Hepatocyte (in vitro differentiated cells): ENCODE measurements around the gene ARMC7. TPM values are rescaled to one million over a fixed set of nuclear protein-coding genes. Genes with fewer than 3 reads are reported as not detected.
A peak's percentile ranks its signal among the peaks of the same experiment; 100 is the strongest.

ENCODE experiments used
- DNase-seq: peaks from one replicate; pipeline ENCODE4 v3.0.0-alpha.2; 2016; ENCODE audit warnings: low spot score
- H2AFZ ChIP-seq: fragments of 200-600 bp; sonication (generic); 2 replicates; pipeline ENCODE4 v1.6.0; 2016; ENCODE audit warnings: antibody characterized with exemption, mild to moderate bottlenecking
- H3K27ac ChIP-seq: fragments of 200-600 bp; sonication (generic); 2 replicates; pipeline ENCODE4 v1.5.1; 2016; ENCODE audit warnings: mild to moderate bottlenecking
- H3K27me3 ChIP-seq: fragments of 200-600 bp; sonication (generic); 2 replicates; pipeline ENCODE4 v1.6.1; 2016
- H3K36me3 ChIP-seq: fragments of 200-600 bp; sonication (generic); replicated peaks from 2 replicates; pipeline ENCODE4 v1.5.1; 2016; ENCODE audit warnings: low read depth; ENCODE audit not compliant: insufficient read depth
- H3K4me1 ChIP-seq: fragments of 200-600 bp; sonication (generic); 2 replicates; pipeline ENCODE4 v1.5.1; 2016; ENCODE audit warnings: mild to moderate bottlenecking, moderate library complexity; ENCODE audit not compliant: insufficient read depth
- H3K4me2 ChIP-seq: fragments of 200-600 bp; sonication (generic); 2 replicates; pipeline ENCODE4 v1.6.0; 2016
- H3K4me3 ChIP-seq: fragments of 200-600 bp; sonication (generic); 2 replicates; pipeline ENCODE4 v1.5.1; 2016; ENCODE audit warnings: mild to moderate bottlenecking
- H3K79me2 ChIP-seq: fragments of 200-600 bp; sonication (generic); 2 replicates; pipeline ENCODE4 v1.6.0; 2017; ENCODE audit warnings: mild to moderate bottlenecking
- H3K9me2 ChIP-seq: fragments of 200-600 bp; sonication (generic); replicated peaks from 2 replicates; pipeline ENCODE4 v1.6.0; 2017; ENCODE audit warnings: mild to moderate bottlenecking; ENCODE audit not compliant: insufficient read depth
- H3K9me3 ChIP-seq: fragments of 200-600 bp; sonication (generic); 2 replicates; pipeline ENCODE4 v1.5.1; 2016; ENCODE audit warnings: low read depth, mild to moderate bottlenecking
- H4K20me1 ChIP-seq: fragments of 200-600 bp; sonication (generic); 2 replicates; pipeline ENCODE4 v1.6.0; 2016; ENCODE audit warnings: mild to moderate bottlenecking; ENCODE audit not compliant: insufficient read depth, poor library complexity, severe bottlenecking
- CTCF ChIP-seq: fragments of 200-600 bp; sonication (generic); IDR thresholded peaks from 2 replicates; pipeline ENCODE4 v1.5.1; 2016; ENCODE audit warnings: antibody characterized with exemption, mild to moderate bottlenecking; ENCODE audit not compliant: poor library complexity
- EZH2 ChIP-seq: fragments of 200-600 bp; sonication (generic); IDR thresholded peaks from 2 replicates; pipeline ENCODE4 v1.6.1; 2016; ENCODE audit warnings: antibody characterized with exemption, mild to moderate bottlenecking, borderline replicate concordance
- EZH2phosphoT487 ChIP-seq: fragments of 200-600 bp; sonication (generic); IDR thresholded peaks from one replicate; pipeline ENCODE4 v1.6.1; 2018; ENCODE audit warnings: antibody characterized with exemption, mild to moderate bottlenecking, low read depth, moderate library complexity; ENCODE audit not compliant: unreplicated experiment, severe bottlenecking
- WGBS: methylation state at CpG from one replicate; pipeline ENCODE4 v1.1.6; 2016; ENCODE audit warnings: low lambda C conversion rate; ENCODE audit errors: missing lambda C conversion rate; 5-methylcytosine and 5-hydroxymethylcytosine counted together
- polyA plus RNA-seq: library from polyadenylated mRNA; unstranded; fragments of >200 nt; fragmentation: Nextera tagmentation; extraction: Ambion mirVana; gene quantifications from 2 replicates; pipeline ENCODE4 v1.2.1, GENCODE V29; 2016
- total RNA-seq: library from RNA; depleted of rRNA; stranded (reverse); fragments of >200 nt; gene quantifications from 2 replicates; pipeline ENCODE4 v1.2.3, GENCODE V29; 2014

The ARMC7 gene
- total and polyA plus RNA-seq, 2 experiments from 2014 or later, result 3.5 to 4.0 TPM

- H4K20me1 ChIP-seq, result no peaks in the 10 kb centered on the region
- no peak overlapping the region for H2AFZ ChIP-seq
- 82% methylated on average over 12 of the region's 12 CpGs for WGBS
- no peaks in the 10 kb centered on the region for H3K27me3 ChIP-seq
- no peaks in the 10 kb centered on the region for H3K9me3 ChIP-seq
- H3K79me2 ChIP-seq, result no peaks in the 10 kb centered on the region
- no peak overlapping the region for H3K4me3 ChIP-seq
- no peaks in the 10 kb centered on the region for H3K4me1 ChIP-seq
- H3K9me2 ChIP-seq, result no peaks in the 10 kb centered on the region
- no peak overlapping the region for H3K4me2 ChIP-seq
- TF ChIP-seq EZH2phosphoT487, result no peak
- TF ChIP-seq EZH2, result no peak
- no peak for TF ChIP-seq CTCF
- H3K27ac ChIP-seq, result no peak overlapping the region
- no peaks in the 10 kb centered on the region for H3K36me3 ChIP-seq
- DNase-seq, result no peak
Observed at GRCh38 chr17:75102385-75102821, 7.4 kb upstream of the ARMC7 start.

DNA sequence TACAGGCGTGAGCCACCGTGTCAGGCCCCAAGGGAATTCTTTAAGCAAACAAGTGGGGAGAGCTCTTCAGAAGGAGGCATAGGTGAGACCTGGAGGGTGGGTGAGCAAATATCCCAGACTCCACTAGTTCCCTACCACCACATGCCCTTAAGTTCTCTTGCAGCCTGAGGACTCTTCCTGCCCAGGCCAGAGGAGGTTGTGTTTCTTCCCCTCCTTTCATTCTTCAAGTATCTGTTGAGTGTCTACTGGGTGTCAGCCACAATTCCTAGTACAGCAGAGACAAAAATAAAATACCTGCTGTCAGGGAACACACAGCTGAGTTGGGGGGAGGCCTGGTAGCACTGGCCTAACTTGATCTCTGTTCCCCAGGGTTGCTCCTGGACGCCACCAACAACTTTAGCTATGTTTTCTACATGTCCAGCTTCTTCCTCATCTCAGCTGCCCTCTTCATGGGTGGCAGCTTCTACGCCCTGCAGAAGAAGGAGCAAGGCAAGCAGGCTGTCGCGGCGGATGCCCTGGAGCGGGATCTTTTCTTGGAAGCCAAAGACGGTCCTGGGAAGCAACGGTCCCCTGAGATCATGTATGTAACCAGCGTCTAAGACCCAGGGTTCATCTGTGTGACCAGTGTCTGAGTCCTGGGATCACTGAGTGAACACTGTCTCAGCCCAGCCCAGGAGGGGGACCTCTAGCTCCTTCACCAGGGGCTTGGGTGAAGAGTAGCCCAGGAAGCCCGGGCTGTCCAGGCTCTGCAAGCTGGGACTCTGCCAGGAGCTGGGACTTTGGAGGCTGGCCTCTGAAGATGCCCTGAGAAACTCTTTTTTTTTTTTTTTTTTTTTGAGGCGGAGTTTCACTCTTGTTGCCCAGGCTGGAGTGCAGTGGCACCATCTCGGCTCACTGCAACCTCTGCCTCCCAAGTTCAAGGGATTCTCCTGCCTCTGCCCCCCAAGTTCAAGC, 5.9 kb upstream of the ARMC7 start:
- Histone ChIP-seq H2AFZ (no peak overlapping the region), H3K4me2 (no peak overlapping the region), H3K4me3 (no peak overlapping the region), H3K79me2 (no peaks in the 10 kb centered on the region), H3K36me3 (no peaks in the 10 kb centered on the region), H3K27me3 (no peaks in the 10 kb centered on the region), H3K4me1 (peaks cover 2% of the 10 kb centered on the region), H4K20me1 (no peaks in the 10 kb centered on the region), H3K9me2 (no peaks in the 10 kb centered on the region), H3K9me3 (no peaks in the 10 kb centered on the region), H3K27ac (no peak overlapping the region)
- 89% methylated on average over 14 of the region's 14 CpGs for WGBS
- no peak for TF ChIP-seq EZH2phosphoT487
- no peak for TF ChIP-seq EZH2
- no peak for TF ChIP-seq CTCF
- no peak for DNase-seq

GRCh38 chr17:75105126-75106080, 4.4 kb upstream of the ARMC7 start:
- Histone ChIP-seq H3K4me2 (no peak overlapping the region), H3K9me2 (no peaks in the 10 kb centered on the region), H3K4me3 (no peak overlapping the region), H3K79me2 (peaks cover 5% of the 10 kb centered on the region), H3K9me3 (no peaks in the 10 kb centered on the region), H3K36me3 (no peaks in the 10 kb centered on the region), H4K20me1 (no peaks in the 10 kb centered on the region), H3K27ac (no peak overlapping the region), H2AFZ (no peak overlapping the region), H3K27me3 (no peaks in the 10 kb centered on the region), H3K4me1 (peaks cover 7% of the 10 kb centered on the region)
- TF ChIP-seq EZH2, result no peak
- peak; percentile 52 for TF ChIP-seq CTCF
- 60% methylated on average over 20 of the region's 20 CpGs for WGBS
- peak; percentile 74 for DNase-seq
